ENCODE data around the gene CDT1. TPM values are rescaled to one million over a fixed set of nuclear protein-coding genes. Genes with fewer than 3 reads are reported as not detected.

Gene CDT1
- total and polyA plus RNA-seq, 10 of the 15 experiments (the other 5 are each of a cell fraction or from before 2014, with no cell fraction given), result 0.50 to 87.6 (median 8.8) TPM

- CTCF ChIA-PET, result interaction anchor here (1.3 kb wide), 1 partner anchor 26 kb away, joined by 5 read pairs; no protein-coding TSS in a partner anchor
- no TSS peak for BruUV-seq (replicated peaks)
- intact Hi-C loops (cut with micrococcal nuclease; ENCODE audit: unreplicated experiment), result no loop called here
Measured at GRCh38 chr16:88770461-88771293, 32.9 kb upstream of the CDT1 start.

More at GRCh38 chr16:88770461-88771293, 32.9 kb upstream of the CDT1 start:
- DNase-seq (ENCODE audit: low read depth, low spot score) (no peak), ATAC-seq (peak; percentile 42), FAIRE-seq (no peak)
- ChIA-PET SMC1A (ENCODE audit: uncharacterized antibody, unreplicated experiment) (interaction anchor here (1.1 kb wide), 1 partner anchor 12 kb away, joined by 4 read pairs; no protein-coding TSS in a partner anchor), RAD21 (ENCODE audit: unreplicated experiment) (no interaction called here), POLR2A (interaction anchor here (0.7 kb wide), 1 partner anchor 52 kb away, joined by 6 read pairs; no protein-coding TSS in a partner anchor)
- peaks cover 64% of the 10 kb centered on the region for H3K79me2 ChIP-seq (ENCODE audit: control insufficient read depth, insufficient read depth, low read length)
- WGBS (ENCODE audit: insufficient coverage, insufficient replicate concordance, low lambda C conversion rate, missing lambda C conversion rate), result 79% methylated on average over 41 of the region's 41 CpGs
- no peak overlapping the region for H3K9ac ChIP-seq (ENCODE audit: control insufficient read depth, insufficient read depth, low read length)
- H3K4me1 ChIP-seq (ENCODE audit: control insufficient read depth, insufficient read depth, low read length), result peaks cover 28% of the 10 kb centered on the region
- H3K27ac ChIP-seq (ENCODE audit: control insufficient read depth, insufficient read depth), result no peak overlapping the region
- peak overlapping the region; percentile 48; the same call in 1 of the 2 replicates for H3K4me2 ChIP-seq (ENCODE audit: control insufficient read depth, insufficient read depth)
- H3K27me3 ChIP-seq (replicated peaks in 1 of 2; ENCODE audit: control insufficient read depth in 2 of 2, insufficient read depth in 2 of 2, low read length in 1 of 2), result no peaks in the 10 kb centered on the region
- in situ Hi-C loops (cut with MboI), result no loop called here
- peaks cover 3 to 4% of the 10 kb centered on the region in 2 experiments; a peak in 2 of 4 replicates for H3K36me3 ChIP-seq (ENCODE audit: control insufficient read depth in 2 of 2, insufficient read depth in 2 of 2, low read length in 1 of 2)
- TF ChIP-seq CUX1 (IDR thresholded peaks at IDR 0.05; ENCODE audit: insufficient replicate concordance, low read depth, low read length), result no peak
- TF ChIP-seq NR2C1 (IDR thresholded peaks at IDR 0.05), result no peak
- no peak for TF ChIP-seq ATF7 (IDR thresholded peaks at IDR 0.05; ENCODE audit: low read depth)
- no peak for TF ChIP-seq PAX8 (IDR thresholded peaks at IDR 0.05)
- TF ChIP-seq IRF4 (IDR thresholded peaks at IDR 0.05; ENCODE audit: low read depth, low read length), result no peak
- no peak for TF ChIP-seq SRF (IDR thresholded peaks at IDR 0.05; ENCODE audit: low read depth in 2 of 2, low read length in 2 of 2)
- TF ChIP-seq STAT3 (IDR thresholded peaks at IDR 0.05; ENCODE audit: low read depth, low read length), result no peak
- H3K9me3 ChIP-seq (replicated peaks; ENCODE audit: control insufficient read depth, insufficient read depth, low read length), result no peaks in the 10 kb centered on the region
- no peaks in the 10 kb centered on the region; the same call in 1 of the 2 replicates for H4K20me1 ChIP-seq (ENCODE audit: control insufficient read depth, insufficient read depth)
- peak overlapping the region; percentile 23; the same call in 1 of the 2 replicates for H2AFZ ChIP-seq (ENCODE audit: control insufficient read depth, low read depth, low read length)
- H3K4me3 ChIP-seq, result no peak overlapping the region
